Stimulated activated CD8-positive, alpha-beta memory T cell treated with anti-CD3 and anti-CD28 coated beads, Interleukin-15, amount 100 ng/mL, for 48 hours (primary cell): Measurements from ENCODE around the gene HDAC9.

ENCODE experiments used
- DNase-seq, 2 donors: peaks; one replicate each; pipeline ENCODE4 v3.0.0-alpha.2; 2020; ENCODE audit warnings: low read depth in 2 of 2

The HDAC9 gene

GRCh38 chr7:18526368-18526878 lies 30.9 kb downstream of the HDAC9 start:
- no peak for DNase-seq

- no peak for DNase-seq
These were observed 33.7 kb downstream of the HDAC9 start for GRCh38 chr7:18529239-18529638.

GRCh38 chr7:18530224-18531179 lies 35.0 kb downstream of the HDAC9 start:
- no peak for DNase-seq

- no peak for DNase-seq
These were observed 36.0 kb downstream of the HDAC9 start for GRCh38 chr7:18531539-18531938.

- DNase-seq: no peak
These were observed 37.3 kb downstream of the HDAC9 start for GRCh38 chr7:18532813-18533212.

- no peak for DNase-seq
These were observed 38.9 kb downstream of the HDAC9 start for GRCh38 chr7:18534481-18534880.

GRCh38 chr7:18535810-18536415 lies 40.4 kb downstream of the HDAC9 start:
- DNase-seq: no peak

GRCh38 chr7:18536486-18536885 lies 40.9 kb downstream of the HDAC9 start:
- DNase-seq: no peak

GRCh38 chr7:18538554-18539250 lies 43.2 kb downstream of the HDAC9 start:
- no peak for DNase-seq

- DNase-seq: no peak
These were observed 44.8 kb downstream of the HDAC9 start for GRCh38 chr7:18540396-18540795.

GRCh38 chr7:18541181-18541870 lies 45.8 kb downstream of the HDAC9 start:
- no peak for DNase-seq

- DNase-seq: no peak
These were observed 46.3 kb downstream of the HDAC9 start for GRCh38 chr7:18541871-18542212.

GRCh38 chr7:18546576-18546975 lies 51.0 kb downstream of the HDAC9 start:
- DNase-seq: no peak

- DNase-seq: no peak
These were observed 52.1 kb downstream of the HDAC9 start for GRCh38 chr7:18547509-18548187.

GRCh38 chr7:18548534-18548933 lies 53.0 kb downstream of the HDAC9 start:
- DNase-seq: no peak

GRCh38 chr7:18550574-18550973 lies 55.0 kb downstream of the HDAC9 start:
- no peak for DNase-seq

- no peak for DNase-seq
These were observed 56.9 kb downstream of the HDAC9 start for GRCh38 chr7:18552316-18552916.

GRCh38 chr7:18552943-18553604 lies 57.5 kb downstream of the HDAC9 start:
- DNase-seq: no peak

GRCh38 chr7:18553605-18554003 lies 58.1 kb downstream of the HDAC9 start:
- DNase-seq: no peak

GRCh38 chr7:18555120-18555519 lies 59.6 kb downstream of the HDAC9 start:
- no peak for DNase-seq
